ENCODE measurements around the gene TLE4.

DNA sequence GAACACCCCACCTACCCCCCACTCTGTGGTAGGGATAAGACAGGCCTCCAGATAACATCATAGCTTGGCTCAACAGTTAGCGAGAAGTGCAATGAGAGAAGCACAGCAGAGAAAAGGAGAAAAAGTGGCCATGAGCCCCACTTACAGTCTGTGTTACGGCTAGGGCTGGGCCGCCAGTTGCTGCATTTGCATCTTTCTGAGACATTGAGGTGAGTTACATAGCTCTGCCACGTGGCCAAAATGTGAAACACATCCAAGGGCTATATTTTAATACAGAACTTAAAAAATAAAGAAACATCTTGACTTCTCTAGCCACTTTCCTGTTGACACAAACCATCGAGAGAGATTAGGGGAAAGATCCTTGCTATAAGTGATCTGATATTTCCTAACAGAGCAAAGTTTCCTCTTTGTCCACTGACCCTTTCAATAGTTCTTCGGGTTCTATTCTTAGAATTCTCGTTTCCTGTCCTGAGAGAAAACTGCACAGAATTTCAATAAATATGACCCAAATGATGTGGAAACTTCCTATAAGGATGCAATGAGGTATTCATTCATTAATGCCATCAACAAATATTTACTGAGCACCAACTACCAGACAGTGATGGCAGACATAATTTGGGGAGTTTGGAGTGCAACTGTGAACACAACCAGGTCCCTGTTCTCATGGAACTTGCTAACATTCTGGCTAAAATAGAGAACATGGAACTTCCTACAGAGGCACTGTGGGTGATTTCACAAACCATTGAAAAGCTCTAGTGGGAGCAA is 3.2 kb upstream of the TLE4 start:
- TF ChIP-seq, protein P1, sequence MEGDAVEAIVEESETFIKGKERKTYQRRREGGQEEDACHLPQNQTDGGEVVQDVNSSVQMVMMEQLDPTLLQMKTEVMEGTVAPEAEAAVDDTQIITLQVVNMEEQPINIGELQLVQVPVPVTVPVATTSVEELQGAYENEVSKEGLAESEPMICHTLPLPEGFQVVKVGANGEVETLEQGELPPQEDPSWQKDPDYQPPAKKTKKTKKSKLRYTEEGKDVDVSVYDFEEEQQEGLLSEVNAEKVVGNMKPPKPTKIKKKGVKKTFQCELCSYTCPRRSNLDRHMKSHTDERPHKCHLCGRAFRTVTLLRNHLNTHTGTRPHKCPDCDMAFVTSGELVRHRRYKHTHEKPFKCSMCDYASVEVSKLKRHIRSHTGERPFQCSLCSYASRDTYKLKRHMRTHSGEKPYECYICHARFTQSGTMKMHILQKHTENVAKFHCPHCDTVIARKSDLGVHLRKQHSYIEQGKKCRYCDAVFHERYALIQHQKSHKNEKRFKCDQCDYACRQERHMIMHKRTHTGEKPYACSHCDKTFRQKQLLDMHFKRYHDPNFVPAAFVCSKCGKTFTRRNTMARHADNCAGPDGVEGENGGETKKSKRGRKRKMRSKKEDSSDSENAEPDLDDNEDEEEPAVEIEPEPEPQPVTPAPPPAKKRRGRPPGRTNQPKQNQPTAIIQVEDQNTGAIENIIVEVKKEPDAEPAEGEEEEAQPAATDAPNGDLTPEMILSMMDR (IDR thresholded peaks at IDR 0.05; ENCODE audit: insufficient read depth, low read length, poor library complexity, severe bottlenecking) = peak; percentile 5
- no peak for TF ChIP-seq EZH2phosphoT487 (conservative IDR thresholded peaks at IDR 0.05; ENCODE audit: low read length)

Data from SU-DHL-6 (cell line).